Measurements from ENCODE around the gene HDAC9. TPM values are rescaled to one million over a fixed set of nuclear protein-coding genes. Genes with fewer than 3 reads are reported as not detected.

The HDAC9 gene
- total and polyA plus RNA-seq, 7 donors: 0.38 to 34.2 (median 16.8) TPM

- H3K9me3 ChIP-seq: no peaks in the 10 kb centered on the region
- ATAC-seq (peak in 3 of 4 donors; percentile 62 to 81 (median 69)), DNase-seq (no peak)
- no peaks in the 10 kb centered on the region for H3K27me3 ChIP-seq (ENCODE audit: insufficient read depth in 3 of 3, low read length in 2 of 3)
- no peak for TF ChIP-seq CTCF (IDR thresholded peaks at IDR 0.05)
- intact Hi-C loops (cut with DNase I): no loop called here
- no peaks in the 10 kb centered on the region for H3K36me3 ChIP-seq (ENCODE audit: insufficient read depth in 1 of 2, low read depth in 1 of 2)
- H3K4me1 ChIP-seq: peaks cover 19% of the 10 kb centered on the region
- WGBS, 3 donors: 69 to 81% (median 72%) methylated on average over 7 of the region's 7 CpGs
- no peak overlapping the region for H3K27ac ChIP-seq
- H3K4me3 ChIP-seq: no peak overlapping the region
These were observed 71.3 kb downstream of the HDAC9 start for GRCh38 chr7:18566829-18567228.

GRCh38 chr7:18570441-18570840 lies 74.9 kb downstream of the HDAC9 start:
- TF ChIP-seq CTCF (IDR thresholded peaks at IDR 0.05): no peak
- Histone ChIP-seq H3K9me3 (no peaks in the 10 kb centered on the region), H3K27ac (no peak overlapping the region), H3K27me3 (ENCODE audit: insufficient read depth in 3 of 3, low read length in 2 of 3) (no peaks in the 10 kb centered on the region), H3K36me3 (ENCODE audit: insufficient read depth in 1 of 2, low read depth in 1 of 2) (no peaks in the 10 kb centered on the region), H3K4me3 (no peak overlapping the region), H3K4me1 (peaks cover 32% of the 10 kb centered on the region)
- WGBS, 3 donors: 54 to 70% (median 59%) methylated on average over 3 of the region's 3 CpGs
- intact Hi-C loops (cut with DNase I): loop anchor here (1.0 to 5.0 kb wide), 2 partner anchors 74 to 213 kb away; no protein-coding TSS in a partner anchor
- DNase-seq (no peak), ATAC-seq (no peak)

DNA sequence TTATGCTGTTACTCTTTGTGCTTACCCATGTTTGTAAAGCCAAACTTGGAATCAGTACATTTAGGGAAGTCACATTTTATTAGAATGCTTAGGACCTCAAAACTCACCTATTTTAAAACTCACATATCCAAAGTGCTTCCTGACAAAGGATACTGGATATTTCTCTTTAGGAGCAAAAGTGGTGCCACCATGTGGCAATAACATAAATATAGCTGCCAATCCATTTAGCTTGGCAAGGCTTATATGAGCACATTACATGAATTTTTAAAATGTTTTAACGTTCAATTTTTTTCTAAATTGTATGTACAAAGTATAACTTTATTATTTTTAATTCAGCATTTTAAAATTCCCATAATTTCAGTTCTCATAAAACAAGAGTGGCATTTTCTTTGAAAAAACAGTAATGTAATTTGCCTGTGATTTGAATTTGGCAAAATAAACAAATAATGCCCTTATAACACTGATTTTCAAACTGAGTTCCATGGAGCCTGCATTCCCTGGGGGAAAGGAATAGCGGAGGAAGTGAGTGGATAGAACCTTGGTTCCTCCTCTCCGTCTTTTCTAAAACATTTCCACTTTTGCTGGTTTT lies 75.4 kb downstream of the HDAC9 start:
- H3K27me3 ChIP-seq (ENCODE audit: insufficient read depth in 3 of 3, low read length in 2 of 3): no peaks in the 10 kb centered on the region

DNA sequence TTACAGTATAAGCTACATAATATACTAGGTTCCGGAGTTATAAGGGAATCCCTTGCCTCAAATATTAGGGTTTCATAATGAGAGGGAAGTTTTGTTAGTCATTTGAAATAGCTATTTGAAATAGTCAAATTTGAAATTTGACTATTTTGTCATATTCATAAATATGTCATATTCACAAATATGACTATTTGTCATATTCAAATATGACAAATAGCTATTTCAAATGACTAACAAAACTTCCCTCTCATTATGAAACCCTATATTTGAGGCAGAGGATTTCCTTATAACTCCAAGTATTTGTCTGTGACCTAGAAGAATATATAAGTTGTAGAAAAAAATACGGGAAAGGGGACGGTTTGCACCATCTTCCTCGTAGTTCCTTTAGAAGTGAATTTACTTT lies 76.6 kb downstream of the HDAC9 start:
- Histone ChIP-seq H3K27ac (peak overlapping the region; percentile 54), H3K4me3 (no peak overlapping the region), H3K4me1 (peaks cover 32% of the 10 kb centered on the region), H3K9me3 (no peaks in the 10 kb centered on the region), H3K27me3 (ENCODE audit: insufficient read depth in 3 of 3, low read length in 2 of 3) (no peaks in the 10 kb centered on the region), H3K36me3 (ENCODE audit: insufficient read depth in 1 of 2, low read depth in 1 of 2) (no peaks in the 10 kb centered on the region)
- WGBS, 3 donors: 86 to 94% (median 90%) methylated on average over 4 of the region's 4 CpGs
- intact Hi-C loops (cut with DNase I): loop anchor here in 1 of 2 donors (5.0 kb wide), 1 partner anchor 215 kb away; no protein-coding TSS in a partner anchor
- no peak for ATAC-seq
- TF ChIP-seq CTCF (IDR thresholded peaks at IDR 0.05): no peak
- no peak for DNase-seq

More for the DNA sequence above, 75.4 kb downstream of the HDAC9 start:
- H3K27ac ChIP-seq: no peak overlapping the region
- H3K4me3 ChIP-seq: no peak overlapping the region
- H3K4me1 ChIP-seq: peaks cover 32% of the 10 kb centered on the region
- intact Hi-C loops (cut with DNase I): loop anchor here (1.0 to 5.0 kb wide), 2 partner anchors 75 to 214 kb away; no protein-coding TSS in a partner anchor
- 56 to 59% (median 57%) methylated on average over 3 of the region's 3 CpGs for WGBS, 3 donors
- TF ChIP-seq CTCF (IDR thresholded peaks at IDR 0.05): peak; percentile 54
- ATAC-seq (peak in 2 of 4 donors; percentile 39 to 55), DNase-seq (no peak)
- H3K9me3 ChIP-seq: no peaks in the 10 kb centered on the region
- H3K36me3 ChIP-seq (ENCODE audit: insufficient read depth in 1 of 2, low read depth in 1 of 2): no peaks in the 10 kb centered on the region
